ENCODE data around the gene NACC1. TPM values are rescaled to one million over a fixed set of nuclear protein-coding genes. Genes with fewer than 3 reads are reported as not detected.
A peak's percentile ranks its signal among the peaks of the same experiment; 100 is the strongest.

Gene NACC1
- total and polyA plus RNA-seq, 2 of the 13 experiments (the other 11 are each of a cell fraction or from before 2014, with no cell fraction given) = 31.8 to 42.3 TPM

GRCh38 chr19:13164343-13165161 is 46.5 kb downstream of the NACC1 start (continued):
- peak; percentile 73 for TF ChIP-seq ZBTB25 (CRISPR knock-in tag; IDR thresholded peaks at IDR 0.05)
- peak; percentile 63 for TF ChIP-seq ZNF691 (CRISPR knock-in tag; IDR thresholded peaks at IDR 0.05; ENCODE audit: borderline replicate concordance, low read depth)
- peak; percentile 75; the same call in 1 of the 2 replicates for TF ChIP-seq POGK (CRISPR knock-in tag; conservative IDR thresholded peaks at IDR 0.05)
- 0 out of 2 replicates have a peak, but pooled peaks have one; percentile 35 for TF ChIP-seq HOMEZ (CRISPR knock-in tag; IDR thresholded peaks at IDR 0.05; ENCODE audit: low read depth)
- peak; percentile 62 for TF ChIP-seq UBTF (CRISPR knock-in tag; IDR thresholded peaks at IDR 0.05)
- TF ChIP-seq ZNF775 (CRISPR knock-in tag; IDR thresholded peaks at IDR 0.05; ENCODE audit: borderline replicate concordance) = no peak
- TF ChIP-seq RXRB (CRISPR knock-in tag; IDR thresholded peaks at IDR 0.05; ENCODE audit: borderline replicate concordance) = peak; percentile 77
- TF ChIP-seq KAT7 (CRISPR knock-in tag; IDR thresholded peaks at IDR 0.05; ENCODE audit: borderline replicate concordance) = no peak
- no peak for TF ChIP-seq SATB2 (CRISPR knock-in tag; IDR thresholded peaks at IDR 0.05)
- peak; percentile 67 for TF ChIP-seq MED8 (CRISPR knock-in tag; IDR thresholded peaks at IDR 0.05; ENCODE audit: insufficient replicate concordance)
- no peak for TF ChIP-seq TRIM22 (IDR thresholded peaks at IDR 0.05)
- TF ChIP-seq ZNF678 (CRISPR knock-in tag; IDR thresholded peaks at IDR 0.05) = no peak
- TF ChIP-seq ZNF101 (CRISPR knock-in tag; IDR thresholded peaks at IDR 0.05; ENCODE audit: borderline replicate concordance, low read depth) = no peak
- no peak for TF ChIP-seq ZNF670 (CRISPR knock-in tag; IDR thresholded peaks at IDR 0.05; ENCODE audit: borderline replicate concordance)
- no peak for TF ChIP-seq SMARCC2 (IDR thresholded peaks at IDR 0.05)
- TF ChIP-seq JUN (CRISPR knock-in tag; IDR thresholded peaks at IDR 0.05) = no peak
- no peak for TF ChIP-seq PHB2 (IDR thresholded peaks at IDR 0.05; ENCODE audit: partially characterized antibody)

Data from HepG2 (cell line).